HG02981 (cell line): ENCODE data around the gene BCO1.

Experiments
- ATAC-seq: cut with Tn5 transposase; IDR thresholded peaks from one replicate; pipeline ENCODE4 v1.9.1; 2021; ENCODE audit warnings: mild to moderate bottlenecking, moderate library complexity; ENCODE audit not compliant: unreplicated experiment

BCO1 gene

GRCh38 chr16:81315271-81316175 lies 77.0 kb downstream of the BCO1 start:
- peak; percentile 25 for ATAC-seq

GRCh38 chr16:81316176-81316496 lies 77.6 kb downstream of the BCO1 start:
- ATAC-seq: no peak

DNA sequence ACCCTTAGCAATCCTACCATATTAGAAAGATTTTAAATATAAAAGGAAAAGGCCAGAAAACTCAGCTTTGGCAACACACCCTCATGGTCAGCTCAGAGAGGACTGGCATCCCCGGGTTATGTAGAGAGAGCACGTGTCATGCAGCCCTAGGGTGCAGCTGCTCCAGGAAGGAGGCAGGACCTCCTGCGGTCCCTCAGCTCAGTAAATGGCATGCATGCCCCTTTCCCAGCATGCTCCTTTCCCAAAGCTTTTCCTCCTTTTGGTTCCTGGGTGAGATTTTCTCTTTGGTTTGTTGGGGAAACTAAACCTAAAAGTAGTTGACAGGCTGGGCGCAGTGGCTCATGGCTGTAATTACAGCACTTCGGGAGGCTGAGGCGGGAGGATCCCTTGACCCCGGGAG lies 80.2 kb downstream of the BCO1 start:
- no peak for ATAC-seq

DNA sequence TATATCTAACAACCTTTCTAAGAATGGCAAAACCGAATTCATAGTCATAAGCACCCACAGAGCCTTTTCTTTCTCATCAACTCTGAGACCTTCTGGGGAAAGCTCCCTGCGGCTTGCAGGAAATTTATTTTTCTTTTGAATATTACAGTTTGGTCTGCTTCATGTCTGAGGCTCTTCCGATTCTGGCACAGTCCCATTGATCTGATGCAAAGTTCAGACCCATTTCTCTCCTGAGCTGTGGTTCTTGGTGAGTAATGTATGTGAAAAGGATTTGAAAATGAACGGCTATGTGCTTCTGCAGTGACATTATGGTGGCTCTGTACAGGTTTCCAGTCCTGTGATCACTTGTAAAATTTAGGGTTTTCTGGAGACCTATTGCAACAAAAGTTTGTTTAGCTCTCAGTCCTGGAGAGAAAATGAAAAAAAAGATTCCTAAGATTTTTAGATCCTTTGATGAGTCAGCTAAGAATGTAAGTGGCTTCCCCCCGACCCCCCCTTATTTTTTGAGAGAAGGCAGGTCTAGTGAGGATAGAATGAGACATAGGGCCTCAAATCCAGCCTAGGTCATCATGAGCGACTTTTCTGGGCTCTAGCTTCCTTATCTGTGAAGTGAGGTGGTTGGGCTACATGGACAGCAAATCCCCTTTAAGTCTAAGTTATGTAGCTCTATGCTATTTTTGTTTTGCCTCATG lies 80.9 kb downstream of the BCO1 start:
- no peak for ATAC-seq

DNA sequence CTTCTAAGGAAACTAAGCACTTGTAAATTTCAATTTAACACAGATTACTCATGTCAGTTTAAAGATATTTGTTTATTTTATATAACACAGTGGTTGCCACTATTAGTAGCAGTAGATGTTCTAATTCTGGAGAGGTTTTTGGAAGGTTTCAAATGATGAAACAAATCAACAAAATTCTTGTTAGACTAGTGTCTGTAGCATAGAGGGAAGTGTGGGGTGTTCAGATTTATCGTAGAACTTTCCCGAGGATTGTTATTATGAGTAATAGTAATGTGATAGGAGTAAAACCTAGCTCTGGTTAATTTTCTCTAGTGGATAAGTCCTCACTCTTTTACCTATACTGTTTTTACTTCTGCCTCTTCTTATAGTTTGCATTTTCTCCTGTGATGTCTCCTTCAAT lies 82.5 kb downstream of the BCO1 start:
- ATAC-seq: no peak

GRCh38 chr16:81321536-81321935 lies 83.0 kb downstream of the BCO1 start:
- ATAC-seq: no peak

GRCh38 chr16:81324808-81325207 lies 86.3 kb downstream of the BCO1 start:
- no peak for ATAC-seq

DNA sequence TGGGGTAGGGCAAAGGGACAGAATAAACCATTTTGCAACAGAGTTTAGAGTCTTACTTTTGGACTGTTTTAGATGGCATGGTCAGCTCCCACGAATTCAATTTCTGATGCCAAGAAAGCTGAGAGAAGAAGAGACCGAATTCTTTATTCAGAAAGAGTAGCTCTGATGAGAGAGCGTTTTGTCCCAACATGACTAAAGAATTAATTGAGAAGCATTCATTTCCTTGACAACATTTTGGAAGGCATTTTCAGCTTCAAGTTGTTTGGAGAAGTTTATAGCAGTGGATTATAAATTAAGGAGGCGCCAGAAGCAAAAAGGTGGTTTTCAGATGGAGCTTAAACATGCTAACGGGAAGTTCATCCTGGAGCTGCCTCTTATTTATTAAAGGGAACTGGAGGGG lies 88.5 kb downstream of the BCO1 start:
- ATAC-seq: no peak

DNA sequence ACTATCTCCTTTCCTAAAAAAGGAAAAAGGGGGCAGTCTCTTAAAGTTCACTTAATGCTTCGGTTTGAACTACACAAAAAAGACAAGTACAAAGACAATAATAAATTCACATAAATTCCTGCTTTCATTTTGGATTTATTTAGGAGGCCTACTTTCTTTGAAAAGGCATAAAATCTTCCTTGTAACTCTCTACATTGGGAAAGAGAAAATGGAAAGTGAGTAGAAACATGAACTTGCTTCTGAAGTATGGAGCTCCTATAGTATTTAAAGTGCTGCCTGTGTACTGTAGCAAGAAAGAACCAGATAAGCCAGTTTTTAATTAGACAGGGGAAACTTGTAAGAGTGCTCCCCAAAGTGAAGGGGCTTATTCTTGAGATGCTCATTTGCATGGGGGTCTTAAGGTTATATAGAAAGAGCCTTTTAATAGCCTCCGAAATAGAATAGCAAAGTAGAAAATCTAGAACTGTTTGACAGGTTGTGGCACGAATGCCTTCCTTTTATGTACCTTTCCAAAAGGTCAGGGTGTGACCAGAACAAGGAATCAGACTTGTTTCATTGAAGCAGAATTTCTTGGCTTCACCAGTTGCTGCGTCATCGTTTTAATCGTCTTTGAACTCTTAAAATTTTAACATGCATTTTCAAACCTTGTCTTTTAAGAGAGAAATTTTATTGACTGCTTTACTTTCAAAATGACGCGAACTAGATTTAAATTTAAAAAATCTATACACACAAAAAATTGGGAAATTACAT lies 89.1 kb downstream of the BCO1 start:
- ATAC-seq: no peak

DNA sequence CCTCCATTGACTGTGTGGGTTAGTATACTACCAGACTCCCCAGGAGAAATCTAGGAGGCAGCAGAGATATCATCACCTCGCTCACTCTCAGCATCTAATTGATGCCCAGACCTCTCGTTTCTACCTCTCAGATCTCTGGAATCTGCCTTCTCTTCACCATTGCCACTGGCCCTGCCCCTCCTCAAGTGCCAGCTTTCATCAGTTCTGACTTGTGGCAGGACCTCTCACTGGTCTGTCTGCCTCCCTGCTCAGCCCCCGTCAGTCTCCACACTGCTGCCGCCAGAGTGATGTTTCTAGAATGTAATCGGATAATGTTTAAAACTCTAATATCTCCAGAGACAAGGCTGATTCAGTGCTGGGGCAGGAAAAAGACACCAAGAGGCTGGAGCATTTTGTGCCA lies 91.5 kb downstream of the BCO1 start:
- ATAC-seq: no peak

- ATAC-seq: no peak
Observed at GRCh38 chr16:81333356-81333755, 94.9 kb downstream of the BCO1 start.

DNA sequence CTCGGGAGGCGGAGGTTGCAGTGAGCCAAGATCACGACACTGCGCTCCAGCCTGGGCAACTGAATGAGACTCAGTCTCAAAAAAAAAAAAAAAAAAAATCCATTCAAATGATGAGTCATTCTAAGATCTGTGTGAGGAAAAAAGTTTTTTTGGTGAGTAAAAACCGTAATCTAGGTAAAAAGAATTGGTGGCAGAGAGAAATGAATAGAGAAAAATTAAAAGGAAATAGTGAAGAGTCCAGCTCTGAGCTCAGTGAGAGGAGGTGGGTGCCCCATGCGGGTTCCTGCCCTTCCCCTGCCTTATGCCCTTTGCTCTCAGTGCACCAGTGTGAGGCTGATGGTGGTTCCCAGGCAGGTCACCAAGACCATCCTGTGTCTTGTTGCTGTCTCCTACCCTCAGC lies 97.2 kb downstream of the BCO1 start:
- no peak for ATAC-seq

- no peak for ATAC-seq
Observed at GRCh38 chr16:81337097-81337496, 98.6 kb downstream of the BCO1 start.
